ENCODE results near the gene EXD2.

Gene EXD2

GRCh38 chr14:69291891-69292561 lies 100.7 kb downstream of the EXD2 start:
- no peak overlapping the region for H3K4me3 ChIP-seq (ENCODE audit: low read depth, low read length)
- no peak for TF ChIP-seq CTCF (IDR thresholded peaks at IDR 0.05; ENCODE audit: low read depth, low read length)
- TF ChIP-seq MYC (IDR thresholded peaks at IDR 0.05; ENCODE audit: low read depth, low read length): no peak
- TF ChIP-seq MAX (IDR thresholded peaks at IDR 0.05; ENCODE audit: low read depth, low read length): no peak
- no peak for TF ChIP-seq POLR2A (IDR thresholded peaks at IDR 0.05; ENCODE audit: extremely low read depth, insufficient read length)
- no peak for DNase-seq (ENCODE audit: low read depth)
